Stimulated activated memory B cell treated with anti-CD40 and anti-IgM and Interleukin-4, amounts not matched to agents 10 μg/mL and 1 μg/mL and 100 μg/mL, for 72 hours (primary cell): ENCODE measurements around the gene LRRC38.

Experiments
- ATAC-seq: fragments of 150-1000 bp; cut with Tn5 transposase; 2 replicates; pipeline ENCODE4 v1.10.0; 2021
- H3K27ac Mint-ChIP-seq: one replicate; pipeline ENCODE4 v1.8.0; 2022; ENCODE audit warnings: mild to moderate bottlenecking, mixed read lengths
- H3K27me3 Mint-ChIP-seq: one replicate; pipeline ENCODE4 v1.8.0; 2022; ENCODE audit warnings: mixed read lengths
- H3K36me3 Mint-ChIP-seq: one replicate; pipeline ENCODE4 v1.8.0; 2022; ENCODE audit warnings: mixed read lengths
- H3K4me1 Mint-ChIP-seq: one replicate; pipeline ENCODE4 v1.8.0; 2022; ENCODE audit warnings: mixed read lengths
- H3K4me3 Mint-ChIP-seq: one replicate; pipeline ENCODE4 v1.8.0; 2022; ENCODE audit warnings: mild to moderate bottlenecking, moderate library complexity, mixed read lengths
- H3K9me3 Mint-ChIP-seq: one replicate; pipeline ENCODE4 v1.8.0; 2022; ENCODE audit warnings: mixed read lengths

LRRC38 gene

GRCh38 chr1:13538832-13539231, 25.0 kb upstream of the LRRC38 start:
- H3K4me1 Mint-ChIP-seq: no peaks in the 10 kb centered on the region
- H3K36me3 Mint-ChIP-seq: no peaks in the 10 kb centered on the region
- H3K27ac Mint-ChIP-seq: no peak overlapping the region
- H3K9me3 Mint-ChIP-seq: no peaks in the 10 kb centered on the region
- H3K27me3 Mint-ChIP-seq: no peaks in the 10 kb centered on the region
- ATAC-seq: no peak
- no peak overlapping the region for H3K4me3 Mint-ChIP-seq

- H3K4me1 Mint-ChIP-seq: no peaks in the 10 kb centered on the region
- no peak overlapping the region for H3K27ac Mint-ChIP-seq
- no peak for ATAC-seq
- H3K4me3 Mint-ChIP-seq: no peak overlapping the region
- H3K27me3 Mint-ChIP-seq: no peaks in the 10 kb centered on the region
- no peaks in the 10 kb centered on the region for H3K36me3 Mint-ChIP-seq
- H3K9me3 Mint-ChIP-seq: no peaks in the 10 kb centered on the region
These were observed 22.8 kb upstream of the LRRC38 start for GRCh38 chr1:13536571-13536970.

GRCh38 chr1:13535227-13535626, 21.4 kb upstream of the LRRC38 start:
- Mint-ChIP-seq H3K27ac (no peak overlapping the region), H3K4me1 (peaks cover 6% of the 10 kb centered on the region), H3K9me3 (no peaks in the 10 kb centered on the region), H3K36me3 (no peaks in the 10 kb centered on the region), H3K4me3 (no peak overlapping the region), H3K27me3 (no peaks in the 10 kb centered on the region)
- no peak for ATAC-seq

GRCh38 chr1:13528320-13528719, 14.5 kb upstream of the LRRC38 start:
- no peak overlapping the region for H3K4me3 Mint-ChIP-seq

GRCh38 chr1:13523780-13524477, 10.1 kb upstream of the LRRC38 start:
- no peaks in the 10 kb centered on the region for H3K4me1 Mint-ChIP-seq
- H3K27ac Mint-ChIP-seq: no peak overlapping the region
- no peak overlapping the region for H3K4me3 Mint-ChIP-seq
- peaks cover 28% of the 10 kb centered on the region for H3K27me3 Mint-ChIP-seq
- peaks cover 9% of the 10 kb centered on the region for H3K9me3 Mint-ChIP-seq
- no peak for ATAC-seq
- H3K36me3 Mint-ChIP-seq: no peaks in the 10 kb centered on the region

More at GRCh38 chr1:13528320-13528719, 14.5 kb upstream of the LRRC38 start:
- no peak overlapping the region for H3K27ac Mint-ChIP-seq
- peaks cover 4% of the 10 kb centered on the region for H3K9me3 Mint-ChIP-seq
- peaks cover 6% of the 10 kb centered on the region for H3K4me1 Mint-ChIP-seq
- ATAC-seq: no peak
- no peaks in the 10 kb centered on the region for H3K27me3 Mint-ChIP-seq
- no peaks in the 10 kb centered on the region for H3K36me3 Mint-ChIP-seq

DNA sequence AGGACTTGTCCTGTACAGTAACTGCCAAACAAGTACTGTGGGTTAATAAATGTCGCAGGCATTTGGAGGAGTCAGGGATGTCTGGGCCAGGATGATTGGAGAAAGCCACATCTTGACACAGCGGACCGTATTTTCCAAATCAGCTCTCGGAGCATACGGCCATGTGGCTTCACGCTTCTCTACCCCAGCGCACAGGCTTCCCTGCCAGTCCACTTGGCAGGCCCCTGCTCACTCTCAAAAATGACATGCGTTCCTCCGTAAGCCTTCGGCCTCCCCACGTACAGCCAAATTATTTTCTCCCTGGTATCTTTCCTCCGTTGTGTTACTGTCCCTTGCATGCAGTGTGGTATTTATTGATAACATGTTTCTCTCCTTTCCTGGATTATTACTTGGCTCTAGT, 7.2 kb upstream of the LRRC38 start:
- H3K36me3 Mint-ChIP-seq: no peaks in the 10 kb centered on the region
- peaks cover 5% of the 10 kb centered on the region for H3K9me3 Mint-ChIP-seq
- no peak overlapping the region for H3K27ac Mint-ChIP-seq
- H3K4me1 Mint-ChIP-seq: no peaks in the 10 kb centered on the region
- H3K27me3 Mint-ChIP-seq: peaks cover 58% of the 10 kb centered on the region
- ATAC-seq: no peak
- no peak overlapping the region for H3K4me3 Mint-ChIP-seq

DNA sequence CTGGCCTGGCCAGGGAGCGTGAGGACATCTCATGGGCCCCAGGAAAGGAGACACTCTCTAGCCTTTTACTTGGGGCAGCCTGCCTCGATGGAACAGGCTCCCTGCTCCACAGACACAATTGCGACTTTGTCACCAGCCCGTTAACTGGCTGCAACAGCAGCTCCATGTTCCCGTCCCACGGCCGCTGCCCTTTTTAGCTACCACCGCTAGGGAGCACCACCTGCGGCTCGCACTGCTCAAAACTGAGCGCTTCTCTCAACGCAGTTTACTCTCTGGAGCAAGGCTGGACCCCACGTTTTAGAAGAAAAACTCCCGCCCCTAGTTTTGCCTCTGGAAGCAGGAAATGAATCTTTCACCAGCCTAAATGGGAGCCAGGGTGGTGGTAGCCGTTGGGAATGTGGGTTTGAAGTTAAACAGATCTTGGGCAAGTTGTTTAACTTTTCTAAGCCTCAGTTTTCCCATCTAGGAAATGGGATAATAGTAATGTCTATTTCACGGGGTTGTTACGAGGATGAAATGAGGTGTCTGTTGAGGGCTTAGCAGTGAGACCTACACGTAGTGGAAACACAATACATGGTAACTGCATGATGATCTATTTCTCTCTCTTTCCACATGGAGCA, 3.5 kb upstream of the LRRC38 start:
- H3K4me1 Mint-ChIP-seq: no peaks in the 10 kb centered on the region
- H3K4me3 Mint-ChIP-seq: no peak overlapping the region
- H3K27ac Mint-ChIP-seq: no peak overlapping the region
- ATAC-seq: no peak
- H3K9me3 Mint-ChIP-seq: peaks cover 5% of the 10 kb centered on the region
- no peaks in the 10 kb centered on the region for H3K36me3 Mint-ChIP-seq
- H3K27me3 Mint-ChIP-seq: peaks cover 90% of the 10 kb centered on the region

- ATAC-seq: no peak
- Mint-ChIP-seq H3K4me3 (no peak overlapping the region), H3K36me3 (no peaks in the 10 kb centered on the region), H3K27me3 (peaks cover 93% of the 10 kb centered on the region), H3K27ac (no peak overlapping the region), H3K9me3 (peaks cover 5% of the 10 kb centered on the region), H3K4me1 (no peaks in the 10 kb centered on the region)
These were observed 2.8 kb upstream of the LRRC38 start for GRCh38 chr1:13516606-13517005.

- H3K9me3 Mint-ChIP-seq: peaks cover 5% of the 10 kb centered on the region
- no peaks in the 10 kb centered on the region for H3K36me3 Mint-ChIP-seq
- H3K27me3 Mint-ChIP-seq: peaks cover 92% of the 10 kb centered on the region
- H3K4me1 Mint-ChIP-seq: no peaks in the 10 kb centered on the region
- H3K27ac Mint-ChIP-seq: no peak overlapping the region
- ATAC-seq: no peak
- H3K4me3 Mint-ChIP-seq: no peak overlapping the region
These were observed 1.0 kb upstream of the LRRC38 start for GRCh38 chr1:13514821-13515220.

DNA sequence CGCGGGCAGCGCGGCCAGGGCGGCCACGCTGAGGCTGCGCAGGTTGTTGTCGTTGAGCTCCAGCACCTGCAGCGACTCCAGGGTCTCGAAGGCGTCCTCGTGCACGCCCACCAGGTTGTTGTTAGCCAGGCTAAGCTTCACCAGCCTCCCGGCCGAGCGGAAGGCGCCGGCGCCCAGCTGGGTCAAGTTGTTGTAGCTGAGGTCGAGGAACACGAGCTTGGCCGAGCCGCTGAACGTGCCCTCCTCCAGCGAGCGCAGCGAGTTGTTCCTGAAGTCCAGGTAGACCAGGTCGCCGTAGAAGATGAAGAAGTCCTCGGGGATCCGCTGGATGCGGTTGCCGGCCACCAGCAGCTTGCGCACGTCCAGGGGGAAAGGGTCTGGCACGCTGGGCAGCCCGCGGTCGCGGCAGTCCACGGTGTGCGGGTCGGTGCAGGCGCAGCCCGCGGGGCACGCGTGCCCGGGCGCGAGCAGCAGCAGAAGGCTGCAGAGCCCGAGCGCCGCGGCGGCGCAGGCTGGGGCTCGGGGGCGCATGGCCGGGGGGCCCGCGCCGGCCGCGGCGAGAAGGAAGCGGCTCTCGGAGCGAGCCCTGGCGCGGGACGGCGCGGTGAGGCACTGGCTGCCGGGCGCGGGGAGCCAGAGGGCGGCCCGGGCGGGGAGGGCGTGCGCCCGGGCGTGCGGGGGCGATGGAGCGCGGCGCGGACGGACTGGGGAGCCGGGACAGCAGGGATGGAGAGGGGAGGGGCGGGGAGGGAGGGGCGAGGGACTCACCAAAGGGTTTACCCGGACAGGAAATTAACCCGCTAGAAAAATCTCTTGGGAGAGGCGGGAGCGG, 524 bp downstream of the LRRC38 start:
- Mint-ChIP-seq H3K9me3 (no peaks in the 10 kb centered on the region), H3K4me1 (no peaks in the 10 kb centered on the region), H3K4me3 (no peak overlapping the region), H3K36me3 (no peaks in the 10 kb centered on the region), H3K27ac (no peak overlapping the region), H3K27me3 (peaks cover 87% of the 10 kb centered on the region)
- ATAC-seq: no peak

DNA sequence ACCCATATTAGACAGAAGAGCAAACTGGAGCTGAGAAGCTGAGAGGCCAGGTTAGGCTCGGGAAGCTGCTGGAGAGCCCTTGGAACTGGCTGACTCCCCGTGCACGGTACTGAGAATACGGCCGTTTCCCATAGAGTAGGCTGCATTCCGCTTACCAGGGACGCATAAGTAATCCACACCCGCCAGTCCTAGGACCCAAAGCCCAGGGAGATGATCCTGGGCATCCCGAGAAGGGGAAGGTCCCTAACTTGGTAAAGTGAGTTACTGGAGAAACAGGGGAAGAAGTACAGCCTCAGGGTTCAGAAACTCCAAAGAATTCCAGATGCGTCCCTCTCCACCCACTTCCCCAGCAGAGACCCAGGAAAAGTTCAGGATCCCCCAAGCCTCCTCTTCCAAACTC, 1.3 kb downstream of the LRRC38 start:
- no peak for ATAC-seq
- H3K27me3 Mint-ChIP-seq: peaks cover 79% of the 10 kb centered on the region
- H3K4me3 Mint-ChIP-seq: no peak overlapping the region
- H3K36me3 Mint-ChIP-seq: no peaks in the 10 kb centered on the region
- no peaks in the 10 kb centered on the region for H3K9me3 Mint-ChIP-seq
- no peak overlapping the region for H3K27ac Mint-ChIP-seq
- no peaks in the 10 kb centered on the region for H3K4me1 Mint-ChIP-seq

DNA sequence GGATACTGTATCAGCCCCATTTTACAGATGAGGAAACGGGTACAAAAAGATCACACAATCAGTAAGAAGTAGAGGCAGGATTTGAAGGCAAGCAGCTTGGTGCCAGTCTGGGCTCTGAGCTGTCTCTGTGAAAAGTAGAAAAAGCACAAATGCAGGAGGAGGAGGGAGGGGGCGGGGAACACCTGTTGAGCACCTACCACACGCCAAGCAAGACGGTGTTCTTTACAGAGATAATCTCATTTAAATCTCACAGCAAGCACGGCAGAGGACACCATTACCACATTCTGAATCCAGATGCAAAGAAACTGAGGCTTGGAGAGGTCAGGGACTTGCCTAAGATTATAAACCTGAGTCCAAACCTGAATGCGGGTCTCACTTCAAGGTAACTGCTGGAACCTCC, 3.3 kb downstream of the LRRC38 start:
- Mint-ChIP-seq H3K36me3 (no peaks in the 10 kb centered on the region), H3K27ac (no peak overlapping the region), H3K27me3 (peaks cover 69% of the 10 kb centered on the region), H3K4me3 (no peak overlapping the region), H3K9me3 (no peaks in the 10 kb centered on the region), H3K4me1 (no peaks in the 10 kb centered on the region)
- ATAC-seq: no peak

DNA sequence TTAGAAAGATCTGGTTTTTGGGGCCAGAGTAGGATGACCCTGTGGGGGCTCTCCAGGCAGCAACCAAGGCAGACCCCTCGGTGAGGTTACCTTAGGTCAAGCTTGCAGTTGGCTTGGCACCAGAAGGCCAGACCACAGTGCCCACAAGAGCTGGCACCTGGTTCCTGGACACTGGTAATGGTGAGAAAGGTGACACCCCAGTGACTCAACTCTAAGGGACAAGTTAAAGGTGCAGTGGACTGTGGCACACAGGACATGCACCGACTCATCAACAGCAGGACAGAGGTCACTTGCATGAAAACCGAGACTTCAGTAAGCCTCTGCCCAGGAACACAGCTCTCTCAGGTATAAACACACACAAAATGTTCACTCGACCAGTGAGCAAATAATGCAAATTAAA, 6.7 kb downstream of the LRRC38 start:
- Mint-ChIP-seq H3K36me3 (no peaks in the 10 kb centered on the region), H3K27ac (no peak overlapping the region), H3K4me3 (no peak overlapping the region), H3K4me1 (no peaks in the 10 kb centered on the region), H3K27me3 (peaks cover 73% of the 10 kb centered on the region), H3K9me3 (no peaks in the 10 kb centered on the region)
- no peak for ATAC-seq

- Mint-ChIP-seq H3K27me3 (peaks cover 60% of the 10 kb centered on the region), H3K4me1 (no peaks in the 10 kb centered on the region), H3K27ac (no peak overlapping the region), H3K9me3 (no peaks in the 10 kb centered on the region), H3K4me3 (no peak overlapping the region), H3K36me3 (no peaks in the 10 kb centered on the region)
- no peak for ATAC-seq
These were observed 8.8 kb downstream of the LRRC38 start for GRCh38 chr1:13505020-13505419.

GRCh38 chr1:13500806-13501205, 13.0 kb downstream of the LRRC38 start:
- H3K4me3 Mint-ChIP-seq: no peak overlapping the region
- ATAC-seq: no peak
- H3K9me3 Mint-ChIP-seq: no peaks in the 10 kb centered on the region
- H3K36me3 Mint-ChIP-seq: no peaks in the 10 kb centered on the region
- no peaks in the 10 kb centered on the region for H3K4me1 Mint-ChIP-seq
- H3K27ac Mint-ChIP-seq: no peak overlapping the region
- H3K27me3 Mint-ChIP-seq: peaks cover 75% of the 10 kb centered on the region

DNA sequence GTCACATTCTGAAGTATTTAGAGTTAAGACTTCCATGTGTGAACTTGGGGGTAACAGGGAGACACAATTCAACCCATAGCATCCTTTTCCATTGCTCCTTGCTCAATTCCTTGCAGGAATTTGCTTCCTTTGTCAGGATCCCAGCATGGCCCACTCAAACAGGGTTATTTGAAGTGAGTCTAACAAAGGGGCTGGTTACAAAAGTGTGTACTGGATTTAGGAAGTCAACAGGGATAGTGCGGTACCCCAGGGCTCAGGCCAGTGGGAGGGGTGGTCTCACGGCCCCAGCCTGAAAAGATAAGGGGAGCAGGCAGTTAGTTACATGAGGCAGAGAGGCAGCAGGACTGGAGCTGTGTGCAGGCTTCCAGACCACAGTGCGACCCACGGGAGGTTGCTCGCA, 14.4 kb downstream of the LRRC38 start:
- Mint-ChIP-seq H3K36me3 (no peaks in the 10 kb centered on the region), H3K27me3 (peaks cover 70% of the 10 kb centered on the region), H3K27ac (no peak overlapping the region), H3K4me3 (no peak overlapping the region), H3K4me1 (no peaks in the 10 kb centered on the region), H3K9me3 (no peaks in the 10 kb centered on the region)
- no peak for ATAC-seq
